ENCODE results near the gene RYR1. TPM values are rescaled to one million over a fixed set of nuclear protein-coding genes. Genes with fewer than 3 reads are reported as not detected.

Gene RYR1
- total and polyA plus RNA-seq, 2 donors (not counting 1 experiment from before 2014, with no cell fraction given) = 0.43 to 3.8 TPM

- WGBS (ENCODE audit: insufficient coverage) = 88% methylated on average over 14 of the region's 15 CpGs
- Histone ChIP-seq H3K27me3 (replicated peaks in 1 of 4; ENCODE audit: control extremely low read depth in 1 of 4, control insufficient read depth in 3 of 4, insufficient read depth in 4 of 4, low read length in 3 of 4) (peaks cover 0 to 4% (median 0%) of the 10 kb centered on the region in 4 experiments), H3K27ac (ENCODE audit: low read length in 2 of 2) (no peak overlapping the region), H3K79me2 (ENCODE audit: control insufficient read depth, insufficient read depth, low read length) (no peaks in the 10 kb centered on the region), H3K9ac (ENCODE audit: low read length) (no peak overlapping the region), H3K9me3 (ENCODE audit: control extremely low read depth in 1 of 3, control insufficient read depth in 2 of 3, insufficient read depth in 1 of 3, low read length in 2 of 3) (peaks cover 0 to 7% (median 0%) of the 10 kb centered on the region in 3 donors), H3K36me3 (replicated peaks in 1 of 2; ENCODE audit: control extremely low read depth in 1 of 2, control insufficient read depth in 1 of 2, extremely low read depth in 1 of 2, insufficient read depth in 2 of 2, low read length in 1 of 2) (no peaks in the 10 kb centered on the region), H4K20me1 (ENCODE audit: control insufficient read depth, insufficient read depth, low read length, poor library complexity, severe bottlenecking) (no peaks in the 10 kb centered on the region), H3K4me2 (replicated peaks; ENCODE audit: low read depth, low read length, poor library complexity, severe bottlenecking) (no peak overlapping the region), H3K4me3 (ENCODE audit: control extremely low read depth in 1 of 5, extremely low read depth in 1 of 5, insufficient read depth in 1 of 5, low read depth in 2 of 5, low read length in 4 of 5) (no peak overlapping the region), H2AFZ (ENCODE audit: insufficient read depth, low read depth, low read length, poor library complexity, severe bottlenecking) (no peak overlapping the region), H3K4me1 (ENCODE audit: control insufficient read depth in 2 of 2, insufficient read depth in 2 of 2, low read length in 2 of 2) (no peaks in the 10 kb centered on the region)
- ATAC-seq (ENCODE audit: low read depth) (no peak), DNase-seq (no peak)
- ChIA-PET POLR2A (no interaction called here), CTCF (no interaction called here)
- peaks cover 19% of the 10 kb centered on the region for H3K27me3 Mint-ChIP-seq
- intact Hi-C loops (cut with micrococcal nuclease) = no loop called here
- H3K4me3 Mint-ChIP-seq = no peak overlapping the region
- H3K9me3 Mint-ChIP-seq (ENCODE audit: insufficient read depth) = no peaks in the 10 kb centered on the region
- no peak overlapping the region for H3K27ac Mint-ChIP-seq
- no peaks in the 10 kb centered on the region for H3K4me1 Mint-ChIP-seq
- no peak for TF ChIP-seq EZH2 (IDR thresholded peaks at IDR 0.05; ENCODE audit: borderline replicate concordance, insufficient read depth, low read depth, low read length, poor library complexity, severe bottlenecking)
- no peak for TF ChIP-seq CTCF (IDR thresholded peaks at IDR 0.05)
These were observed 24.4 kb downstream of the RYR1 start for GRCh38 chr19:38457690-38458405.

GRCh38 chr19:38458991-38459390 is 25.5 kb downstream of the RYR1 start:
- ChIA-PET CTCF (no interaction called here), POLR2A (no interaction called here)
- Mint-ChIP-seq H3K4me3 (no peak overlapping the region), H3K27ac (no peak overlapping the region), H3K4me1 (no peaks in the 10 kb centered on the region), H3K27me3 (peaks cover 19% of the 10 kb centered on the region), H3K9me3 (ENCODE audit: insufficient read depth) (no peaks in the 10 kb centered on the region)
- no peak for ATAC-seq (ENCODE audit: low read depth)
- H3K4me3 ChIP-seq (ENCODE audit: control extremely low read depth in 1 of 5, extremely low read depth in 1 of 5, insufficient read depth in 1 of 5, low read depth in 2 of 5, low read length in 4 of 5) = no peak overlapping the region
- H3K79me2 ChIP-seq (ENCODE audit: control insufficient read depth, insufficient read depth, low read length) = no peaks in the 10 kb centered on the region
- no peaks in the 10 kb centered on the region for H3K36me3 ChIP-seq (replicated peaks in 1 of 2; ENCODE audit: control extremely low read depth in 1 of 2, control insufficient read depth in 1 of 2, extremely low read depth in 1 of 2, insufficient read depth in 2 of 2, low read length in 1 of 2)
- no peaks in the 10 kb centered on the region for H3K4me1 ChIP-seq (ENCODE audit: control insufficient read depth in 2 of 2, insufficient read depth in 2 of 2, low read length in 2 of 2)
- H3K27ac ChIP-seq (ENCODE audit: low read length in 2 of 2) = no peak overlapping the region
- H3K27me3 ChIP-seq (replicated peaks in 1 of 4; ENCODE audit: control extremely low read depth in 1 of 4, control insufficient read depth in 3 of 4, insufficient read depth in 4 of 4, low read length in 3 of 4) = peaks cover 0 to 8% (median 0%) of the 10 kb centered on the region in 4 experiments
- no peak for DNase-seq
- intact Hi-C loops (cut with micrococcal nuclease) = no loop called here
- 85% methylated on average over 13 of the region's 13 CpGs for WGBS (ENCODE audit: insufficient coverage)
- no peak overlapping the region for H3K4me2 ChIP-seq (replicated peaks; ENCODE audit: low read depth, low read length, poor library complexity, severe bottlenecking)
- no peaks in the 10 kb centered on the region for H4K20me1 ChIP-seq (ENCODE audit: control insufficient read depth, insufficient read depth, low read length, poor library complexity, severe bottlenecking)
- TF ChIP-seq CTCF (IDR thresholded peaks at IDR 0.05) (no peak), EZH2 (IDR thresholded peaks at IDR 0.05; ENCODE audit: borderline replicate concordance, insufficient read depth, low read depth, low read length, poor library complexity, severe bottlenecking) (no peak)
- no peak overlapping the region for H3K9ac ChIP-seq (ENCODE audit: low read length)
- H2AFZ ChIP-seq (ENCODE audit: insufficient read depth, low read depth, low read length, poor library complexity, severe bottlenecking) = no peak overlapping the region
- H3K9me3 ChIP-seq (ENCODE audit: control extremely low read depth in 1 of 3, control insufficient read depth in 2 of 3, insufficient read depth in 1 of 3, low read length in 2 of 3) = peaks cover 0 to 4% (median 0%) of the 10 kb centered on the region in 3 donors

Data from B cell (primary cell).